Breast epithelium (tissue), 3 donors: ENCODE measurements around the gene PAOX.

Experiments
- POLR2AphosphoS5 ChIP-seq, 3 donors: sonication (generic); formaldehyde crosslinking; IDR thresholded peaks; one replicate each; pipeline ENCODE4 v1.6.1; 2017; ENCODE audit warnings: antibody characterized with exemption in 3 of 3
- TF ChIP-seq, protein P1 (sequence below), 3 donors: fragments of 450-650 bp; IDR thresholded peaks; one replicate each; pipeline ENCODE4 v1.5.1; 2016 to 2017; ENCODE audit warnings: antibody characterized with exemption in 3 of 3, mild to moderate bottlenecking in 3 of 3, moderate library complexity in 3 of 3

DNA sequence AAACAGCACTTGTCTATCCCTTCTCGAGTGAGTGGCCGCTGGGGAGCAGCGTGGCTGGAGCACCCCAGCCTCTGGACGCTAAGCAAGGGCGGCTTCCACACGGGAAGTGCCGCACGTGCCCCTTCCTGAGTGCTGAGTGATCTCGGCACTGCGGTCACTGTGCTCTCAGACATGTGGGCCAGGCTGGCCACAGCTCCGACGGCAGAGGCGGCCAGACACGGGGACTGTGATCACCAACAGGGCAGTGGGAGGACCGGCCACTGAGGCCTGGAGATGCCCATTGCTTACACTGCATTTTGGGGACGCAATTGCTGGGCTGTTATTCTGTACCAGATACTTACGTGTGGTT is 13.0 kb upstream of the PAOX start:
- TF ChIP-seq, protein P1, sequence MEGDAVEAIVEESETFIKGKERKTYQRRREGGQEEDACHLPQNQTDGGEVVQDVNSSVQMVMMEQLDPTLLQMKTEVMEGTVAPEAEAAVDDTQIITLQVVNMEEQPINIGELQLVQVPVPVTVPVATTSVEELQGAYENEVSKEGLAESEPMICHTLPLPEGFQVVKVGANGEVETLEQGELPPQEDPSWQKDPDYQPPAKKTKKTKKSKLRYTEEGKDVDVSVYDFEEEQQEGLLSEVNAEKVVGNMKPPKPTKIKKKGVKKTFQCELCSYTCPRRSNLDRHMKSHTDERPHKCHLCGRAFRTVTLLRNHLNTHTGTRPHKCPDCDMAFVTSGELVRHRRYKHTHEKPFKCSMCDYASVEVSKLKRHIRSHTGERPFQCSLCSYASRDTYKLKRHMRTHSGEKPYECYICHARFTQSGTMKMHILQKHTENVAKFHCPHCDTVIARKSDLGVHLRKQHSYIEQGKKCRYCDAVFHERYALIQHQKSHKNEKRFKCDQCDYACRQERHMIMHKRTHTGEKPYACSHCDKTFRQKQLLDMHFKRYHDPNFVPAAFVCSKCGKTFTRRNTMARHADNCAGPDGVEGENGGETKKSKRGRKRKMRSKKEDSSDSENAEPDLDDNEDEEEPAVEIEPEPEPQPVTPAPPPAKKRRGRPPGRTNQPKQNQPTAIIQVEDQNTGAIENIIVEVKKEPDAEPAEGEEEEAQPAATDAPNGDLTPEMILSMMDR (IDR thresholded peaks at IDR 0.05), result no peak
- no peak for TF ChIP-seq POLR2AphosphoS5 (IDR thresholded peaks at IDR 0.05)
